ENCODE measurements around the gene ACTG1.

ACTG1 gene

DNA sequence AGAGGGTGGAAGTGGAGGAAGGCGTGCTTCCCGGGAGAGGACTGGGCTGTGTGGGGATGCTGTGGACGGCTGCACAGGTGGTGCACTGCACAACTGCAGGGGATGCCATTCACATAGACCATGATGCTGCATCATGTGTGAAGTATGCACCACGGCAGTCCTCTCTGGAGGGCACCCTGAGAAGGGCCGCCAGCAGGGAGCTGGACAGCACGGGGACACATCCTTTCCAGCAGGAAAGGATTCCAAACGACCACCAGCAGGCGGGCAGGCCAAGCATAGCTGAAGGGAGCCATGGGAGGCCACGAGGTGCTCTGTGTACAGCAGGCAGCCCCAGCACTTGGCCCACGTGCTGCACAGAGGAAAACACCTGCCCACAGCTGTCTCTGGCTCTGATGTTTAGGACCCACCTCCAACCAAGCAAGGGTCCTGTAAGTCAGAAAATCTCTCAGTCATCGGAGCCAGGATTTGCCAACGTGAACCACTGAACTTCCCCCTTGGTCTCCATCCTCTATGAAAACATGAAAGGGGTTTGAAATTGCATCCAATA lies 10.1 kb downstream of the ACTG1 start:
- no peak overlapping the region for H3K27ac ChIP-seq
- TF ChIP-seq CTCF (conservative IDR thresholded peaks at IDR 0.05) = no peak
- TF ChIP-seq ZFX (IDR thresholded peaks at IDR 0.05) = no peak

- no peak for TF ChIP-seq ZFX (IDR thresholded peaks at IDR 0.05)
- TF ChIP-seq CTCF (conservative IDR thresholded peaks at IDR 0.05) = no peak
- H3K27ac ChIP-seq = no peak overlapping the region
Observed at GRCh38 chr17:81500047-81500446, 12.6 kb downstream of the ACTG1 start.

- no peak for TF ChIP-seq ZFX (IDR thresholded peaks at IDR 0.05)
- no peak for TF ChIP-seq CTCF (conservative IDR thresholded peaks at IDR 0.05)
- H3K27ac ChIP-seq = no peak overlapping the region
Observed at GRCh38 chr17:81499601-81499970, 13.0 kb downstream of the ACTG1 start.

- TF ChIP-seq ZFX (IDR thresholded peaks at IDR 0.05) = no peak
- TF ChIP-seq CTCF (conservative IDR thresholded peaks at IDR 0.05) = no peak
Observed at GRCh38 chr17:81498953-81499600, 13.5 kb downstream of the ACTG1 start.

DNA sequence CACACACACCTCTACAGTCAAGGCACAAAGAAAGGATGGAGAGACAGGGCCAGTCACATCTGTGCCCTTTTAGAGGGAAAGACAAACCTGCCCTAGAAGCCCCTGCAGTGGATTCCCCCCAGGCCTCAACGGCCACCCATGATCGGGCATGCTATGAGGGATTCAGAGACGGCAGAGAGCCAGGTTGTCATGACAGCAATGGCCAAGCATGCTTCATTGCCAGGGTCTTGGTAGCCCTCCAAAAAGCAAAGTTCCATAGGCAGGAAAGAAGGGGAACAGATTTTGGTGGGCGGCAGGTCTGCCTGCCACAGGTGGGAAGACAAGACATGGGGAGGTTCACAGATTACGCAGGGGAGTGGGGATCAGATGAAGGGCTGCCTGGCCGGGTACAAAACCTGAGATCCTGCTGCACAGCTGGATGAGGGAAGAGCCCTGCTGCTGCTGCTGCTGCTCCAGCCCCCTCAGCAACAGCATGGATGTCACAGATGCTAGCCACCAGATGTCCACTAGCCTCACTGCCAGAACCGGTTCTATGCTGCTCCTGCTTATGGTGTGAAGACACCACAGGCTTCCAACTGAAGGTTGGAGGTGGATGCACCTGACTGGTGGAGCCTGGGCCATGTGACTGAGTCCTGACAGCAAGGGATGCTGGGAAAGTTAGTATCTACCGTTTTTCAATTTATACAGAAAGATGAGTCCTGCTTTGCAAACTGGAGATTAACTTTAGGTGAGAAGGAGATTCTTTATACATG lies 17.8 kb downstream of the ACTG1 start:
- no peak overlapping the region for H3K27ac ChIP-seq
- TF ChIP-seq CTCF (conservative IDR thresholded peaks at IDR 0.05) = no peak
- TF ChIP-seq ZFX (IDR thresholded peaks at IDR 0.05) = no peak

More at GRCh38 chr17:81498953-81499600, 13.5 kb downstream of the ACTG1 start:
- H3K27ac ChIP-seq = no peak overlapping the region

GRCh38 chr17:81493198-81494038 lies 19.2 kb downstream of the ACTG1 start:
- H3K27ac ChIP-seq = no peak overlapping the region

More at GRCh38 chr17:81493198-81494038, 19.2 kb downstream of the ACTG1 start:
- TF ChIP-seq CTCF (conservative IDR thresholded peaks at IDR 0.05) (no peak), ZFX (IDR thresholded peaks at IDR 0.05) (no peak)
